ENCODE data around the gene SLC35D3.
"Not testable (repeated sequence)": the region's sequence is repeated elsewhere in the genome, so short reads cannot be mapped to it uniquely, and the experiment has no call there.

SLC35D3 gene

DNA sequence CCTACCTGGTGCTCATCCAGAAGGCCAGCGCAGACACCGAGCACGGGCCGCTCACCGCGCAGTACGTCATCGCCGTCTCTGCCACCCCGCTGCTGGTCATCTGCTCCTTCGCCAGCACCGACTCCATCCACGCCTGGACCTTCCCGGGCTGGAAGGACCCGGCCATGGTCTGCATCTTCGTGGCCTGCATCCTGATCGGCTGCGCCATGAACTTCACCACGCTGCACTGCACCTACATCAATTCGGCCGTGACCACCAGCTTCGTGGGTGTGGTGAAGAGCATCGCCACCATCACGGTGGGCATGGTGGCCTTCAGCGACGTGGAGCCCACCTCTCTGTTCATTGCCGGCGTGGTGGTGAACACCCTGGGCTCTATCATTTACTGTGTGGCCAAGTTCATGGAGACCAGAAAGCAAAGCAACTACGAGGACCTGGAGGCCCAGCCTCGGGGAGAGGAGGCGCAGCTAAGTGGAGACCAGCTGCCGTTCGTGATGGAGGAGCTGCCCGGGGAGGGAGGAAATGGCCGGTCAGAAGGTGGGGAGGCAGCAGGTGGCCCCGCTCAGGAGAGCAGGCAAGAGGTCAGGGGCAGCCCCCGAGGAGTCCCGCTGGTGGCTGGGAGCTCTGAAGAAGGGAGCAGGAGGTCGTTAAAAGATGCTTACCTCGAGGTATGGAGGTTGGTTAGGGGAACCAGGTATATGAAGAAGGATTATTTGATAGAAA, 2.0 kb downstream of the SLC35D3 start:
- DNase-seq: no peak

DNA sequence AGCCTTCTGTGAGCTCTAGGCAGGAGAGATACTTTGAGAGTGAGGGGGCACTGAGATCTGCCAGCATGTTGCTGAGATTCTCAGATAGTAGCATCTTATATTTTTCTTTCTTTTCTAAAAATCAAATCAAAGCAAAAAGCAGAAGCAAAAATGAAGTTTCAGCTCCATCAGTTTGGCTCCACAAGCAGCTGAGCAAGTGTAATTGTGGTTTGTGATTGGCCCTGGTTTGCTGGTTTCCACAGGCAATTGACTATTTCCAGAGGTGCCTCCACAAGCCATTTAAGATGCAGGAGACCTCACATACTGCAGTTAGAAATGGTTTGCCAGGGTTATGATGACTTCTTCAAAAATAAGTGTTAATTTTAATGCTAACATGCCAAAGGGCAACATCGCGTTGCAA, 4.3 kb downstream of the SLC35D3 start:
- DNase-seq: no peak

DNA sequence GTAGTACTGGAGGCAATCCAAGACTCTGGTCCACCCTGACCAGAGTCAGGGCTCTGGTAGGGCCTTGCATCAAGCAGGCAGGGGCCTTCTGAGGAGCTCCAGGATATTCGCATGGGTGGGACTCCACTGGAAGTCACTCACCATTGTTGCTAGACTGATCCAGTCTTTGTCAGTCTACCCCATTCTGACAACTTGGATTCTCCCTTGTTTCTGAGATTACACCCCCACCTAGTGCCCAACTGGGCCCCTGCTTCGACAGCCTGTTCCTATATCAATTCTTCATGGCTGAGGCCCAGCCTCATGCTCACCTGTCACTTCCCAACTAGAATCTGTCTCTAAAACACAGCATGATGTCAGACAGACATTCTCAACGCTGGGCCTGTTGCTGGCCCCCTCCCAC, 5.2 kb downstream of the SLC35D3 start:
- no peak for DNase-seq

DNA sequence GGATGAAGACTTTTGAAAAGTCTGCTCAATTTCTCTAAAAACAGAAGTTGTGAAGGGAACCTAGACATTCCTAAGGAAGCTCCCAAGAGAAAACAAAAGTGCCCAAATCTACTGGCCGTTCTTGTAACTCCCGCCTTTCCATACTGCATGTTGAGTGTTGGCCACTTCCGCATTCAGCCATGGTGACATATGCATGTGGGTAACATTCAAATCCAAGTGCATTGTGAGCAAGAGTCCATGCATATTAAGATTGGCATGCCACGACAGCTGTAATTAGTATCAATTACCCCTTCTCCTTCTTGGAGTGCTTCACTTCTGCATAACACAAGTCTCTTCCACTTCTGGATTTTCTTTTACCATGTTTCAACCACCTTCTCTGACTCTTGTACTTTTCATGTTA, 8.4 kb downstream of the SLC35D3 start:
- DNase-seq: no peak

DNA sequence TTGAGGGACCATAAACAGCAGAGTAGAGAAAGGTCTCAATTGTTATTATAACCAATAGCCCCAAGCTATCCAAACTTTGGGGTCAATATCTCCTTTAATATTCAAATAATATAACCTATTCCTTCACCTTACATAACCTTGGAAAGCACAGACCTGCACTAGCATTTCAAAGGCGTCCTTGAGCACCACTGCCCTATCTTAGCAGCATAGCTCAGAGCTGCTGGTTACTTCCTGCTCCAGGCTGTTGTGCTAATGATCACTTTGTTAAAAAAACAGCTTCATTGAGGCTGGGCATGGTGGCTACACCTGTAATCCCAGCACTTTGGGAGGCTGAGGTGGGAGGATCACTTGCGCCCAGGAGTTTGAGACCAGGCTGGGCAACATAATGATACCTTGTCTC, 10.5 kb downstream of the SLC35D3 start:
- DNase-seq: no peak

DNA sequence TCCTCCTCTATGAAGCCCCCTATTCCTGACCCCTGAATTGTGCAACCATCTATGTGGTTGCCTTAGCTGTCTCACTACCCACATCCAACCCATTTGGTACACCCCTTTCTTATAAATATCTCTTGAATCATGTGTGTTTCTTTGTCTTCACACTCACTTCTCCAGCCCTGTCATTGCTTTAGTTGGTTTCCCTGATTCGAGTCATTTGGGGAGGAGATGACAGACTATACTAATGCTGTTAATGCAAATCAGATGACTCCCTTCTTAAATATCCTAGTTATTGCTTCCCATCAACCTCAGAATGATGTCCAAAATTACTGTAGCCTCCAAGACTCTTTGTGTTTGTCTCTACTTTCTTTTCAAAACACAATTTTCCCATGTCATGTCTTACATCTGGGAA, 23.0 kb downstream of the SLC35D3 start:
- DNase-seq: no peak

DNA sequence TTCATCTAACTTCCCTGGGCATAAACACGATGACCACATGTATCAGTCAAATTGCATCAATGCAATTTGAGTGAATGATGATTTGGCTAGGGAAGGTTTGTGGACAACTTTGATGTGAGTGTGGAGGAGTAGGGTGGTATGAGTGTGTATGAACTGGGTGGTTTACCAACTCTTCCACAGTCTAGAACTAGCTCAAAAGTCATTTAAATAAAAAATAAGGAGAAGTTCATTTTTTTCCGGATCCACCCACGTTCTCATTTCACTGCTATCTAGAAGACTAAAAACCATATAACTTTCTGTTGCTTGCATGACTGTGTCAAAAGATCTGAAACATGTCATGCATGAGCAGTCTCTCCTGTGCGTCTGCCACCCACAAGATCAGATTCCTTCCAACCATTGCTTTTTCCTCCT, 23.6 kb downstream of the SLC35D3 start:
- no peak for DNase-seq

DNA sequence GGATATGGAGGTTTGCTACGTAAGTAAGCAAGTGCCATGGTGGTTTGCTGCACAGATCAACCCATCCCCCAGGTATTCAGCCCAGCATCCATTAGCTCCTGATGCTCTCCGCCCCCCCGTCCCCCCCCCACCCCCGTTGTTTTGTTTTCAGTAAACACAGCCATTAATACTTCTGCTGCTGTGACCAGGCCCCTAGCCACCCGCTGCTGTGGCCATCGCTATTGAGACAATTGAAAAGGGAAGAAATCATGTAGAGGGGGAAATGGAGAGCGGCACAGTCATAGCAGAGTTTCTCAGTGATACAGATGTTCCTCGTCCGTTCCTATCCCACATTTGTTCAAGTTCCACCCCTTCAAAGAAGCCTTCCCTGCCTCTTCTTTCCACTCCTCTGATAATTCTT, 24.9 kb downstream of the SLC35D3 start:
- DNase-seq: no peak

DNA sequence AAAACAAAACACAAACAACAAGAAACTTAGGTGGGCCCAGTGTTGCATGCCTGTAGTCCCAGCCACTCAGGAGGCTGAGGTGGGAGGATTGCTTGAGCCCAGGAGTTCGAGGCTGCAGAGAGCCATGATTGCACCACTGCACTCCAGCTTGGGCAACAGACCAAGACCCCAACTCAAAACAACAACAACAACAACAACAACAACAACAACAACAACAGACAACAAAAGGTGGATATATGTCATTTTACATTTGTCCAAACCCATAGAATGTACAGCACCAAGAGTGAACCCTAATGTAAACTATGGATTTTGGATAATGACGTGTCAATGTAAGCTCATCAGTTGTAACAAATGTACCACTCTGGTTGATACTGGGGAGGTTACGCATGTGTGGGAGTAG, 27.9 kb downstream of the SLC35D3 start:
- not testable (repeated sequence) for DNase-seq

DNA sequence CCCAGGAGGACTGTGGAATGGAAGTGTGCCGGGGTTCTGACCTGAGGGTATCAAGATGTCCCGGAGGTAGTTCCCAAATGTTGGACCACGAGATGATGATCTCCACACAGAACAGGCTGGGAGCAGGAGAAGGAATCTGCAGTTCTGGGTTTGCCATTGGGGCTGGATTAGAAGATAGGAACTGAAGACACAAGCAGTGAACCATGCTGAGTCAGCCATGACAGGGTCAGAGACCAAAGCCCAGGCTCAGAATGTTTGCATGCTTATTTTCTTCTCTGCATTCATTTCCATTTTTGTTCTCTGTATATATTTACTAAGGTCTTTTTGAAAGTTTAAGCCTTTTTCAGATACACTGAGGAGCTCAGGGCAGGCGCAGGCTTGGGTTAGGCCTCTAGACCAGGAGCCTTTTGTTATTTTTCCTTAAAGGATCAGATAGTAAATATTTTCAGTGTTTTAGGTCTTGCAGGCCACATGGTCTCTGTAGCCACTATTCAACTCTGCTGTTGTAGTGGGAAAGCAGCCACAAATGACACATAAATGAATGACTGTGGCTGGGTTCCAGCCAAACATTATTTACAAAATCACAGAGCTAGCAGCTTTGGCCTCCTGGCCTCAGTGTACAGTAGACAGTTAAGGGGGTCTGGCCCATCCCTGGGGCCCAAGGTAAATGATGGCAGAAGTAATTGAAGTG, 28.5 kb downstream of the SLC35D3 start:
- DNase-seq: no peak

DNA sequence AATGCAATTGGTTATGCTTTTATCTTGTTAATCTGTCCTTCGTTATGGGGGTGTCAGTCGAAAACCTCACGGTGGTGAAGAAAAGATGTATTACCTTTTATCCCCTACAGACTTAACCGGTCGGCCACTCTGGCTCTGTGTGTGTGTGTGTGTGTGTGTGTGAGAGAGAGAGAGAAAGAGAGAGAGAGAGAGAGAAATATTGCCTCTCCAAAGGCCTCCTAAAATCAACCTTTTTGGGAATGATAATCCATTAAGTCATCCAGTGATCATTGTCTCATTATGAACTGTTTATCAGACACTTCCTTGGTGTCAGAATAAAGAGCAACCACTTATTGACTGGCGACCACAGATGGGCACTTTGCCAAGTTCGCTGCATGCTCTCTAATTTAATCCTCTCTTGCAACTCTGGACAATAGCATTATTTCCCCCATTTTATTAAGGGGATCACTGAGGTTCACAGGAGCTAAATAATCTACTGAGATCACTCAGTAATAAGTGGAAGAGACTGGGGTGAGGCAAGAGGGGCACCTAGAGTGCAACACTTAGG, 30.7 kb downstream of the SLC35D3 start:
- peak; percentile 53 for DNase-seq

DNA sequence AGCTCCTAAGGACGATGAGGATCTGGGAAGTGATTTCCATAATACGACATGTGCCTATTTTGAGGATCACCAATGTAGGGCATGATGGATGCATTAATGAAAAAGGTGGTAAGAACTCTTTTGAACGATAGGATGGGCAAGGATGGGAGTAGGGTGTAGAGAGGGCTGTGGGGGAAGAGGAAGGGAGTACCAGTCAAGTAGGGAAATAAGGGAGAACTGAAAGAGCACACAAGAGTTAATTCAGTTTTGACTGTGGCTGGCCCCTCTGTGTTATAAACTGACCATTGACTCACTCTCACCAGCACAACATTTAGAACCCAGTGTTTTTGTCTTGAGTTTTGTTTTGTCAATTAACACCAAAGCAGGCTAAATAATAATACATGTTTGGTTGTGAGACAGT, 33.0 kb downstream of the SLC35D3 start:
- DNase-seq: no peak

DNA sequence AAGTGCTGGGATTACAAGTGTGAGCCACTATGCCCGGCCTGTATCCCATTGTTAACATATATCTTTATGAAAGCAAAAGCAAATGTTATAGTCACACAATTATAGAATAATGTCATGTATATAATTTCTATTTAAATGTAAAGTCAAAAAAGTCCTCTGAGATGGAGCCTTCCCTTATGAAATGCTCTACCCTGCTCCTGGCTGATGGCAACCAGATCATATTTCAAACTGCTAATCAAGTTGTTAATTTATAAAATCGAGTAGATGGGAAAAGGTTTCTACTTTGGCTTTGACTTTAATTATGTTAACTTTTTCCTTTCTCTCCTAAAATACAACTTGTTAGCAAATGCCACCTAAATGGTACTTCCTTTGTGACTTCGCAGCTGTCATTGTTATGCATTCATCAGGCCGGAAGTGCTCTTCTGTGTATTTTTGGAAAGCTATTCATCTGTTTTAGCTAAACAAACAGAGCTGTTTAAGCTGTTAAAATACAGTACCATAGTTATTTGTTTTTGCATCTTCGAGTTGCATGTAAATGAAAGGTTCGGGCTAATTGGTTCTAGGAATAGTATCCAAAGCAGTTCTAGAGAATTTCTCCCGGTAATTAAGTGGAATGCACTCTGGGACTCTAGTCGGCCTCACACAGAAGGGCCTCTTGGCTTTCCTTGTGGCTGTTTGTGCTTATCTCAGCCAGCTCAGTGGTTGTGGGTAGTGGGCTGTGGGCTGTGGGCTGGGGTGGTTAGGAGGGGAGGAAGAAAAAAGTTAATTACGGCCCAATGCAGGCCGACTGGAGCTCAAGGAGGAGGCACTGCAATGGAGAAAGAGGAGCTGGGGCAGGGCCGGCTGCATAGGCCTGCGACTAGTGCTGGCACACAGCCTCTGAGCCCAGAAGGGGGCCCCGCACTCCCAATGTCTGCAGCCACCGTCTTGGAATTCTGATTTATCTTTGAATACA, 34.8 kb downstream of the SLC35D3 start:
- no peak for DNase-seq

DNA sequence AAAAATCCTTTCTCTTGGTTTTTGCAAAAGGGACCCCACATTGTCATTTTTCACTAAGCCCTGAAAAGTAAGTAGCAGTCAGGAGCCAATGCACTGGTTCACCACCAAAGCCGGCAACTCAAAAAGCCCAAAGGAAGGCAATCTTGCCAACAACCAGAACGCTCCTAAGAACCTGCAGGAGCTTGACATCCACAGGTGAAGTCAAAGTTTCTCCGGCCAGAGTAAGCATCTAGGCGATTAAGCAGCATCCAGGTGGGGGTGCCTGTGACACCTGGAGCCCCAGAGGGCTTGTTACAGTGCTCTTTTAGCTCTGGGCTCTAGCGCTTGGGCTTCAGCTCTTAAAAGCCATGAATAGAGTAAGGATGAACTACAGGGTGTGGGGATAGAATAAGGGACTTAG, 36.1 kb downstream of the SLC35D3 start:
- no peak for DNase-seq

DNA sequence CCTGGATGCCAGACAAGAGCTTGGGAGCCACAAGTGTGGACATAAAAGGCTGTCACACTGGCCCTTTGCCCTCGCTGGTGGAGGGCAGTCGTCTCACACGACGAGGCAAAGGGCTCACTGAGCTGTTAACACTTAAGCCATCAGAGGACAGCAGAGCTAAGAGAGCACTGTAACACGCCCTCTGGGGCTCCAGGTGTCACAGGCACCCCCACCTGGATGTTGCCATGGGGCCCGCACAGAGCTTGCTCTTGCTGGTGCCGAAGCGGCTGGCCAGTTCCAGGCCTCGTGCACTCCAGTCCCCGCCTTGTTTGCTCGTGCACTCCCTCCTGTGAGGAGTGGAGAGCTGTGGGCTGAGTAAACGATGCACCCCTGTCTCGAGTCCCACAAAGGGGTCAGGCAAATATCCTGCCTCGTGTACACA, 37.4 kb downstream of the SLC35D3 start:
- no peak for DNase-seq

DNA sequence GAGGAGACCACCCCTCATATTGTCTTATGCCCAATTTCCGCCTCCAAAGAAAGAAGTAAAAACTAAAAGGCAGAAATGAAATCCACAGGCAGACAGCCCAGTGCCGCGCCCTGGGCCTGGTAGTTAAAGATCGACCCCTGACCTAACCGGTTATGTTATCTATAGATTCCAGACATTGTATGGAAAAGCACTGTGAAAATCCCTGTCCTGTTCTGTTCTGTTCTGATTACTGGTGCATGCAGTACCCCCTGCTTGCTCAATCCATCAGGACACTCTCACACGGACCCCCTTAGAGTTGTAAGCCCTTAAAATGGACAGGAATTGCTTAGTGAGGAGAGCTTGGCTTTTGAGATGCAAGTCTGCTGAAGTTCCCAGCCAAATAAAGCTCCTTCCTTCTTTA, 37.8 kb downstream of the SLC35D3 start:
- not testable (repeated sequence) for DNase-seq

DNA sequence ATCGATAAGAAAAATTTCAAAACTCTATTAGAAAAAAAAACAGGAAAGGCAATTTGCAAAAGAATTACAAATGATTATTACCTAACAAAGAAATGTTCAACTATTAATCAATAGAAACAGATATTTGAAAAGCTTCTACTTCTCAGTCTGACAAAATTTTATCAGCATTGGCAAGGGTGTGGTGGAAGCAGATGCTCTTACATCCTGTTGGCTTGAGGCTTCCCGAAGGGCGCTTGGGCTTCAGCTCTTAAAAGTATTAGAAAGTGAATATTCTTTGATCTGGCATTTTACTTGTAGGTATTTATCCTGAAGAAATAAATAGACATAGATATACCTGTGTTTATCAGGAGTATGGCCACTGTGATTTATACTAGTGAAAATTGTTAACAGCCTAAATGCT, 38.7 kb downstream of the SLC35D3 start:
- DNase-seq: no peak

DNA sequence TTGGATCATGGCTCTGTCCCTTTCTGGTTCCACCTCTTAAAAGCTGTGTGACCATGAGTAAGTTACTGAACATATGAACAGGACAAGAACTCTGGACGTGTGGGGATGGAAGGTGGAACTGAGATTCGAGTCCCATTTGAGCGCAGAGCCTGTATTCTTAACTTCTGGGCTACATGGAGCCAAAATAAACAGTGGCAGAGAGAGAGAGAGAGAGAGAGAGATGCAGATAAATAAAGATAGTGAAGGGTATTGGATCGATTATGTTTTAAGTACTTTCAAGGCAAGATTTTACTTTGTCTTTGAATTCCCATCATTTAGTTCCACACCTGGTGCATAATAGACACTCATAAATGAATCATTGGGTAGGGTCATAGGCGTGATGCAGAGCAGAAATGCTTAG, 39.7 kb downstream of the SLC35D3 start:
- DNase-seq: no peak

DNA sequence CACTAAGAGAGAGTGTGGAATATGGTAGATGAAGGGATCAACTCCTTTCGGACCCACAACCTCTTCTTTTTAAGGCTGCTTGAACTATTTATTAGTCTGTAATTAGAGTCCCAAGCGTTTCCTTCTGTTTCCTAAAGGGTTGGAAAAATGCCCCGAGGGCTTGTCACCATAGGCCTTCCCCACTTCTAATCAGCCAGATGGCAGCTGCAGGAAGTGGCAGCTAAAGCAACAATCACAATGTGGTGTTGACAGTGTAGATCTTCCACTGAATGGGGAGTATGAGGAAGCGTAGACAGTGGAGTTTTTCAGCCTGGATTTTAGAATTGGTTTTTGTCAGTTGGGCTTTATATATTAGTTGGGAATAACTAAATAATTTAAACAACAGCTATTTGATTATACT, 40.6 kb downstream of the SLC35D3 start:
- no peak for DNase-seq

DNA sequence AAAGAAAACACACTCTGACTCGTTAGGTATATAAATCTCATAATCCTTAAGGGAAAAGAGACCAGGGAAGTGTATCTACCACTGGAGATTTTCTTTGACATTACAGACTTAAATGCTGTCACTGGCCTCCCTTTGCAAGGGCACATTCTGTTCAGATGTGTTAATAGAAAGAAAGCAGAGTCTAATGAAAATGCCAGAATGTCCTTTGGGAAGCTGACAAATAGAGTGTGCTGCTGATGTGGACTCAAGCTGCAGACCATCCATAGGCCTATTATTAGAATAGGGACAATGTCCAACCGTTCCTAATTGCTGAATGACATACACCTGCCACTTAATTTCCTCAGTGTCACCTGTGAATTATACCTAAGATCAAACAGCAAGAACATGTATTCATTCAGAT, 41.2 kb downstream of the SLC35D3 start:
- no peak for DNase-seq

DNA sequence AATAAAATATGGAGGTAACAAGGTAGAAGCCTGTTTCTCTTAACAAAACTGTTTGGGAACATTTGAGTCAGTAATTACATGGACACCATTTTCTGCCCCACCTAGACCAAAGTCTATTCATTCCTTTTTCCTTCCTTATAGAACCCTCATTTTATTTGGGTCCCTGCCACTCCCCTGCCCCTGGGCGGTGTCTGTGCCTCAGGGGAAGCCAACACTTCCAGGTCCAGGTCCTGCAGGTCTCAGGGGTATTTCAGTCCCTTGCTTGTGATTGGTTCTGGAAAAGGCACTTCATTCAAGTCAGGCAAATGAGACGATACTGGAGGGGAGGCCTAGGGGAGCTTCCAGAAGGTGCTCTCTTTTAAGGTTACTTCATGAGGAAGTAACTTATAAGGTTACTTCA, 42.3 kb downstream of the SLC35D3 start:
- DNase-seq: no peak

DNA sequence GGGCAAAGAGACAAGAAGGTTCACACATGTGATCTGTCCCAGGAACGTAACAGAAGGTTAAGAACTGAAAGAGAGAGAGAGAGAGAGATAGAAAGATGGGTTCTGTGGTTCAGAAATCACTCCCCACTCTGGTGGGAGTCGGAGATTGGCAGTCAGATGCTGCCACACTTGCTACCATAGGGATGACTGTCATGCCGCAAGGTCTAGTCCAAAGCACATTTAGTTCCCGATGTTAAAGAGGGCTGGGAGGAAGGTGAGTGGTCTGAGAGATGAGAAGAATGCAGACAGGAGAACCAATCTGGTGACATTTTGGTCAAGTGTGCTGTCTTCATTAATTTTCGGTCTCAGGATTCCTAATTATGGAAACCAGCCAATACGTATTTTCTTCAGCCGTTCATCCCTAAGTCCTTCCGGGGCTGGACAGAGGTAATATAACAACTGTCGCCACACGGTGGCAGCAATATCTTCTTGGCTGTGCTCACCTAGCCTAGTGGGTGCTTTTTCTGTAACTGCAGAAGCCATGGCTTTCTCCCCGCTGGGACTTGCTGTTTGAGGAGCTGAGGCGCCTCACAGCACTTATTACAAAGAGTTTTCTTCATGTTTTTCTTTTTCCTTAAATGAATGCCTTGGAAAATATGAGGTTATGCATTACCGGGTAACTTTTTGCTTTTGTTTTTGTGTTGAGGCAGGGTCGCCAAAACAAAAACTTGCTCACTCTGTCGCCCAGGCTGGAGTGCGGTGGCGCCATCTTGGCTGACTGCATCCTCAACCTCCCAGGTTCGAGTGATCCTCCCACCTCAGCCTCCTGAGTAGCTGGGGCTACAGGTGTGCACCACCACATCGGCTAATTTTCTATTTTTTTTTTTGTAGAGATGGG, 46.0 kb downstream of the SLC35D3 start:
- peak; percentile 62 for DNase-seq

Measured in NCI-H2227 treated with DMSO at 0.1 percent for 48 hours (cell line).